Activated CD8-positive, alpha-beta memory T cell treated with anti-CD3 and anti-CD28 coated beads for 48 hours (primary cell): Measurements from ENCODE around the gene EHMT1.
"Not testable (repeated sequence)": the region's sequence is repeated elsewhere in the genome, so short reads cannot be mapped to it uniquely, and the experiment has no call there.

Experiments used
- DNase-seq, 3 experiments: peaks; one replicate each; pipeline ENCODE4 v3.0.0-alpha.2; 2020; ENCODE audit warnings: low read depth in 2 of 3, low spot score in 2 of 3

Gene EHMT1

DNA sequence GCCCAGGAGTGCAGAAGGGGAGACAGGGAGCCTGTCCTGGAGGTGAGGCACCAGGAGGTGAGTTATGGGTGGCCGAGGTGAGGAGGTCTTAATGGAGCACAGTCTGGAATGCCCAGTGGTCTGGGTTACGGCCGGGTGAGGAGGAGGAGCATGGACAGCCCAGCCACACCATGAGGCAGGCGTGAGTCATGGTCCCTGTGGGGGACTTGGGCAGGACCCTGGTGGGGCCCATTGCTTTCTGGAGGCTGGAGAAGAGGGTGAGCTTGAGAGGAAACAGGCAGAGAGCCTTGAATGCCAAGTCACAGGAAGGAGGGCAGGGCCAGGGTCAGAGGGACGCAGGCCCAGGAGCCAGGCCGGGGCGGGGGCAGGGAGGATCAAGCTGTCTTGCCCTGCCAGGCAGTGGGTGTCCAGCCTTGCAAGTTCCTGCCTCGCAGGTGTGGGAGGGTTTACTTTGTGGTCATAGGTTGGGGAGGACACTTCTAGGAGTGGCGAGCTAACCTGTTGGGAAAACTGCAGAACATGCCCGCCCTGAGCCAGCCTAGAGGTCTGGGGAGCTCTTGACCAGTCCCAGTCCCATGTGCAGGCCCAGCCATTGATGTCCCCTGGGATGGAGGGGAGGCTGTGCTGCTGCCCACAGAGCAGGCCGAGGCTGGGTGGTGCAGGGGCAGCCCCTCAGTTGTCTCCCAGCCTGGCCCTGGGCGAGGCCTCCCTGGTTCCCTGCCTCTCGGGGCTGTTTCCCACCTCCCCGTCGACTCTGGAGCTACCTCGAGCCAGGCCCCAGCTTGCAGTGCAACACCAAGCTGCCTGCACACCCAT is 261.6 kb downstream of the EHMT1 start:
- no peak for DNase-seq

DNA sequence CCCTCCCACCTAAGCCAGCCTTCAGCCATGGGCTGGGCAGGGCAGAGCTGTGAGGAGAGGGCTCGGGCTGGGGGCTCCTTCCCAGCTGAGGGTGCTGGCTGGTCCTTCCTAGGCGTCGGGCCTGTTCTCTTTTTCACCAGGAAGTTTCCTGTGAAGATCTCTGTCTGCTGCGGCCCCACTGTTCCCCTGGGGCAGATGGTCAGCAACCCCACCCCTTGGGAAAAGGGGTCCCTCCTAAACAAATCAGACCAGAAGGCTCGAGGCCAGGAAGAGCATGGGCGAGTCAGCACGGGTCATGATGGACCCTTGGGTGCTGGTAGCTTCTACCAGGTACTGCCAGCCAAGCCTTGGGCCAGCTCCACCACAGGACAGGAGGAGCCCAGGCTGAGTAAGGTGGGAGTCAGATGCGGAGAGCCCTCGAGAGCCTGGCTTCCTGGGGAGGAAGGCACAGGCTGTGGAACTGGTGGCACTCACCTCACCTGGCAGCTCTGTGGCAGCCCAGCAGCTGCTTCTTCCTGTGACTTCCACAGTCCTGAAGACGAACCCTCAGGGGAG is 262.2 kb downstream of the EHMT1 start:
- no peak for DNase-seq

DNA sequence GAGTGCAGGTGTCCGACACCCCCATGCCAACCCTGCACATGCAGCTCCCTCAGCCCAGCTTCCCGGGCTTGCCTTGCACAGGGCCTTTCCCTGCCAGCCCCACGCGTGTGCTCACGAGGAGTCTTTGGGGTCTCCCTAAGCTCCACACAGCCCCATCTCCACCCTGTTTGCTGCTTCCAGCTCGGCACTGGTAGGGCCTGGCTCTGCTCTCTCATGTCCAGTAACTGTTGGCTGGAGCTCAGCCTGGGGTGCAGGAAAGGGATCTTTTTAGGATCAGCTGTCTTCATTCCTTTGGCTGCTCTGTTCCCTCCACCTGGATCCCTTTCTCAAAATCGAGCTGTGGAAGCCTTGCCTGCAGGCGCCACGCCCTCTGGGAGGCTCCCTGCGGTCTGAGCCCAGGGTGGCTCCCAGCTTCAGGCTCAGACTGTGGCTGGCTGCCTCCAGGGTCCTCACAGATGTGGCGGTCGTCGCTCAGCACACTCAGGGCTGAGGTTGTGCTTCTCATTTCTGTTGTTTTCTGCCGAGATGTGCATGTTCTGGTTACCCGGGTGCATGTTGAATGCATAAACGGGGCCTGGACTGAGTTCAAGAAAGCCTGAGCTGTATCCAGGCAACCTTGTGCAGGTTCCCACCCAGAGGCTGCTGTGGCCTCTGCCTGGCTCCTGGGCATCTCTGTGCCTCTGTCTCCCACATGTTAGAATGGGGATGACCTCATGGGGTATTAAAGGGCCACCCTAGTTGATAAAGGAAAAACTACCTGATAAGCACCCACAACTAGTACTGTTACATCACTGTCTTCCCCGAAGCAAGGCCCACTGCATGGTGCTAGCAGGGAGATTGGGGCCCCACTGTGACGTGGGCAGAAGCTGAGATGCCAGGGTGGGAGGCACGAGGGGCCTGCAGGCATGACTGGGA is 263.0 kb downstream of the EHMT1 start:
- DNase-seq: no peak

DNA sequence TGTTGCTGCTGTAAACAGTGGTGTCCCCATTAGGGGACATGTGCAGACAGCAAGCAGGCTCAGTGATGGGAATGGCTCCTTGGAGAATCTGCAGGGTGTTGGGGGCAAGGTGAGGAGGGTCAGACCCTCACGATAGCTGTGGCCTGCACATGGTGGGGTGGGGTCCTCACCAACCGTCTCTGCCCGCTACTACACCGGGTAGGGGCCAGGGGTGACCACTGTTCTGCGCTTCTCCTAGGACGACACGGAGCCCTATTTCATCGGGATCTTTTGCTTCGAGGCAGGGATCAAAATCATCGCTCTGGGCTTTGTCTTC is 263.7 kb downstream of the EHMT1 start:
- no peak for DNase-seq

DNA sequence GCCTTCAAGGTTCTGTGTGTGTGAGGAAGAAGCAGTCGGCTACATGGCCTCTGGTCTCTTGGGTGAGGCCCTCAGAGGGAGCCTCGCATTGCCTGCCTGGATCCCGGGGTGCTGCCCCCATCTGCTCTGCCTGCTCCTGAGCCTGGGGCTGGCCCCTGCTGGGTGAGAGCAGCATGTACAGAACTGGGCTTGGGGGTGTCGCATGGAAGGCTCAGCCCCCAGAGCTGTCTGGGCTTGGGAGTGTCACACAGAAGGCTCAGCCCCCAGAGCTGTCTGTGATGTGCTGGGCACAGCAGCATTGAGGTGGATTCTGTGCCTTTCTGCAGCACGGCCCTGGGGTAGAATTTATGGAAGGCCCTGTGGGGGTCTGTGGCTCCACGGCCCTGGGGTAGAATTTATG is 265.2 kb downstream of the EHMT1 start:
- DNase-seq: not testable (repeated sequence)

DNA sequence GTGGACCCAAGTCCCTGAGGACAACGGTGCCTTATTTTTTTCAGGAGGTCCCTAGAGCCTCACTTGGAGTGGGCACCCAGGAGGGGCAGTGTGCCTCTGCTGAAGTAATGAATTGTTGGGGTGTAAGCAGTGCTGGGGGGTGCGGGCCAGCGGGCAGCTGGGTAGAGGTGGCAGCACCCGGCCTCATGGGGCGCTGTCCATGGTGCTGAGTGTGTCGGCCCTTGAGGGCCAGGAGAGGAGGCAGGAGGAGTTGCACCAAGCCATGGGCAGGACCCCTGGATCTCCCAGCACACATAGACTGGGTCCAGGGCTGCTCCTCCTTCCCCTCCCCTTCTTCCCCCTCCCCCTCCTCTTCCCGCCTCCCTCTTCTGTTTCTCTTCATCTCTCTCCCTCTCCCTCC is 265.7 kb downstream of the EHMT1 start:
- not testable (repeated sequence) for DNase-seq

DNA sequence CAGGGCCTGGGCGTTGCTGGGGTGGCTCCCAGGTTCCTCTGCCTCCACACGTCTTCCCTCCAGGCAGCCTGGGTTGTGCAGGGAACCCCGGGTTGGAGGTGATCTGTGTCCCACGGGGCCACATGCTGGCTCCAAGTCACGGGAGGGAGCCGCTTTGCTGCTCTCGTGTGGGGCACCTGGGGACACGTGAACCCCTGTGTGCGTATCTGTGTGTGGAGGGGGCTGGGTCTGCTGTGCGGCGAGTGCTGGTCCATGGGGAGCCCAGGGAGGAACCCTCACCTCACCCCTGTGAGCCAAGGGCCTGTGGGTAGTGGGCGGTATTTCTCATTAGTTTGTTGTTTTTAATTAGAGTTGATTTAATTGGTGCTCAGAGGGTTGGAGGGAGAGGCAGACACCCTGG is 266.3 kb downstream of the EHMT1 start:
- DNase-seq: not testable (repeated sequence)
